Dedifferentiated amniotic fluid mesenchymal stem cell (primary cell): Measurements from ENCODE around the gene GGT6.

Source experiments
- DNase-seq: peaks from one replicate; pipeline ENCODE4 v3.0.0-alpha.2; 2016; ENCODE audit errors: extremely low spot score

Gene GGT6

GRCh38 chr17:4520060-4520893 is 40.1 kb downstream of the GGT6 start:
- no peak for DNase-seq

GRCh38 chr17:4519361-4519788 is 41.0 kb downstream of the GGT6 start:
- DNase-seq = no peak

GRCh38 chr17:4518901-4519300 is 41.5 kb downstream of the GGT6 start:
- no peak for DNase-seq

GRCh38 chr17:4516735-4517134 is 43.6 kb downstream of the GGT6 start:
- no peak for DNase-seq

- DNase-seq = no peak
These were observed 44.9 kb downstream of the GGT6 start for GRCh38 chr17:4515501-4515900.

GRCh38 chr17:4514779-4515178 is 45.6 kb downstream of the GGT6 start:
- DNase-seq = no peak

- no peak for DNase-seq
These were observed 46.2 kb downstream of the GGT6 start for GRCh38 chr17:4514206-4514605.

- DNase-seq = no peak
These were observed 47.0 kb downstream of the GGT6 start for GRCh38 chr17:4513113-4514032.

- DNase-seq = no peak
These were observed 47.9 kb downstream of the GGT6 start for GRCh38 chr17:4512156-4513112.

- DNase-seq = no peak
These were observed 49.0 kb downstream of the GGT6 start for GRCh38 chr17:4511199-4511932.

- no peak for DNase-seq
These were observed 49.8 kb downstream of the GGT6 start for GRCh38 chr17:4510618-4510941.

- no peak for DNase-seq
These were observed 50.3 kb downstream of the GGT6 start for GRCh38 chr17:4509923-4510617.

- no peak for DNase-seq
These were observed 51.0 kb downstream of the GGT6 start for GRCh38 chr17:4509401-4509800.

GRCh38 chr17:4508207-4508606 is 52.2 kb downstream of the GGT6 start:
- DNase-seq = no peak

GRCh38 chr17:4507361-4508111 is 52.8 kb downstream of the GGT6 start:
- no peak for DNase-seq
